ENCODE results near the gene HSD3B7. TPM values are rescaled to one million over a fixed set of nuclear protein-coding genes. Genes with fewer than 3 reads are reported as not detected.

Gene HSD3B7
- total RNA-seq, 1 donor: 26.8 TPM

GRCh38 chr16:31023252-31023602 is 38.2 kb downstream of the HSD3B7 start:
- TF ChIP-seq, protein P1, sequence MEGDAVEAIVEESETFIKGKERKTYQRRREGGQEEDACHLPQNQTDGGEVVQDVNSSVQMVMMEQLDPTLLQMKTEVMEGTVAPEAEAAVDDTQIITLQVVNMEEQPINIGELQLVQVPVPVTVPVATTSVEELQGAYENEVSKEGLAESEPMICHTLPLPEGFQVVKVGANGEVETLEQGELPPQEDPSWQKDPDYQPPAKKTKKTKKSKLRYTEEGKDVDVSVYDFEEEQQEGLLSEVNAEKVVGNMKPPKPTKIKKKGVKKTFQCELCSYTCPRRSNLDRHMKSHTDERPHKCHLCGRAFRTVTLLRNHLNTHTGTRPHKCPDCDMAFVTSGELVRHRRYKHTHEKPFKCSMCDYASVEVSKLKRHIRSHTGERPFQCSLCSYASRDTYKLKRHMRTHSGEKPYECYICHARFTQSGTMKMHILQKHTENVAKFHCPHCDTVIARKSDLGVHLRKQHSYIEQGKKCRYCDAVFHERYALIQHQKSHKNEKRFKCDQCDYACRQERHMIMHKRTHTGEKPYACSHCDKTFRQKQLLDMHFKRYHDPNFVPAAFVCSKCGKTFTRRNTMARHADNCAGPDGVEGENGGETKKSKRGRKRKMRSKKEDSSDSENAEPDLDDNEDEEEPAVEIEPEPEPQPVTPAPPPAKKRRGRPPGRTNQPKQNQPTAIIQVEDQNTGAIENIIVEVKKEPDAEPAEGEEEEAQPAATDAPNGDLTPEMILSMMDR (IDR thresholded peaks at IDR 0.05; ENCODE audit: insufficient read depth, low read depth, low read length): no peak
- DNase-seq (ENCODE audit: low read depth): no peak
- H3K4me3 ChIP-seq (ENCODE audit: low read depth, low read length): no peak overlapping the region

GRCh38 chr16:31023627-31024226 is 38.7 kb downstream of the HSD3B7 start:
- DNase-seq (ENCODE audit: low read depth): no peak
- H3K4me3 ChIP-seq (ENCODE audit: low read depth, low read length): no peak overlapping the region
- TF ChIP-seq, protein P1 (IDR thresholded peaks at IDR 0.05; ENCODE audit: insufficient read depth, low read depth, low read length): no peak

- TF ChIP-seq, protein P1 (IDR thresholded peaks at IDR 0.05; ENCODE audit: insufficient read depth, low read depth, low read length): no peak
Measured at GRCh38 chr16:31025339-31025738, 40.3 kb downstream of the HSD3B7 start.

DNA sequence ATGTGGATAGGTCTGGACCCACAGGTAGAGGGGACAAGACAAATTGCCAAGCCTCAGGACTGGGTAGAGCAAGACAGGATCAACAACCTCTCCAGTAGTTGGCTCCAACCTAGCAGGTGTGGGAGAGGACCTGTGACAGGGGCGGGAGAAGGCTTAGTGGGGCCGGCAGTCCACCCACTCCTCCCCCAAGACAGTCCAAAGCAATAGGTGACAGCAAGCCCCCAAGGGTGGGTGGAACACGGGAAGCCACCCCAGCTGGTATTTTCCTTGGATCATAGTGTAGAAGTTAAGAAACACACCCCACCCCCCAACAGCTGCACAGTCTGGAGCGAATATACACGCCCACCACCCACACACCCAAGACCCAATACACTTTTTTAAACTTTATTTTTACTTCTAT is 44.3 kb downstream of the HSD3B7 start:
- TF ChIP-seq, protein P1 (IDR thresholded peaks at IDR 0.05; ENCODE audit: insufficient read depth, low read depth, low read length): no peak
- DNase-seq (ENCODE audit: low read depth): no peak

More at GRCh38 chr16:31025339-31025738, 40.3 kb downstream of the HSD3B7 start:
- DNase-seq (ENCODE audit: low read depth): no peak
- H3K4me3 ChIP-seq (ENCODE audit: low read depth, low read length): no peak overlapping the region

DNA sequence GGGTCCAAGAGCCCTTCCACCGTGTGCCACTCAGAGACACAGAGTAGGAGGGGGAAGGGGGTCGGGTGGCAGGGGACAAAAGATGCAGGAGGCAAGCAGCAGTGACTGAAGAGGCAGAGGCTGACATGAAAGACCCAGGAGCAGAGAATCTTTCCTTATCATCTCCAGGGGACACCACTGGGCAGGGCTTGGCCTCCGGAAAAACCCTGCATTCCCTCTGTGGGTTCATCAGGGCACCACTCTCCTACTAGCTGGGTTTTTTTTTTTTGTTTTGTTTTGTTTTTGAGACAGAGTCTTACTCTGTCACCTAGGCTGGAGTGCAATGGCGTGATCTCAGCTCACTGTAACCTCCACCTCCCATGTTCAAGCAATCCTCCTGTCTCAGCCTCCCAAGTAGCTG is 46.3 kb downstream of the HSD3B7 start:
- H3K4me3 ChIP-seq (ENCODE audit: low read depth, low read length): no peak overlapping the region
- TF ChIP-seq, protein P1 (IDR thresholded peaks at IDR 0.05; ENCODE audit: insufficient read depth, low read depth, low read length): no peak
- no peak for DNase-seq (ENCODE audit: low read depth)

More for the DNA sequence above, 44.3 kb downstream of the HSD3B7 start:
- no peak overlapping the region for H3K4me3 ChIP-seq (ENCODE audit: low read depth, low read length)

DNA sequence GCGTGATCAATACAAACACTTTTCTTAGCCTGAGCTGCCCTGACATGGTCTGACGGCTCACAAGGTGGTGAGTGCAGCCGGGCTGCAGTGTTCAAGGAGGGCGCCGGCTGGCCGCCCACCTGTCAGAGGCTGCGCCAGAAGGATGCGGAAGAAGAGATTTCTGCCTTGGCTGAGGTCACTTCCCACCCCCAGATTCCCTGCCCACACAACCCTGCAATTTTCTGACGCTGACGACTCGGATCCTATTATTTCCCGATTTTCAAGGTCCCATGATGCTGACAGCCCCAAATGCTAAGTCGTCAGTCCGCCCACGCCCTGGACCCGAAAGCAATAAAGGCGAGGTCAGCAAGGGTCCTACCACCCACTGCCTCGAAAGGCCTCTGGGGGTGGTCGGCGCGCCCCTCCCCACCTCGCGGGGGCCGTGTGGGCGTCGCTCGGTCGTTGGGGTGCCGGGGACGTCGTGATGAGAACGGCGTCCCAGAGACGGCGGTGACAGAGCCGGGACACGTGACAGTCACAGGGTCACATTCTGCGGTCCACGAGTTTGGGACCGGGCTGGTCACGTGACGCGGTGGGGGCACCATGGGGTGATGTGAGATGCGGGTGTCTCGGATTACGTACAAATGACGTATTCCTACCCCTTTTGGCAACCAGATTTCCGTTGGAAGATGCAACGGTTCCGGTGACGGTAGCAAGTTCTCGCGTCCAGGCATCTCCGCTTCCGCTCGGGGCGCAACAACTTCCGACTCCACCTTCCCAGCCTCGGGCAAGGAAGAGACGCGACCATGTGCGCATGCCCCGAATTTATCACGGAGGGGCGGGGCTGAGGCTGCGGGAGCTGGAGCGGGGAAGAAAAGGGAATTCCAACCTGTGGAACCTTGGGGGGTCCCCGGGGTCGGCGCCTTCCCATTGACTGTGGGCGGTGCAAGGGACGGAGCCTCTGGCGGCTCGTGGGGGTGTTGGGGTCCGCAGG is 48.0 kb downstream of the HSD3B7 start, which contains the start of gene STX4:
Gene STX4, plus strand, starts transcription at position 823 of the 973 bp plus-strand sequence. CDS start 248 bp downstream, outside the sequence.
- DNase-seq (ENCODE audit: low read depth): peak; percentile 98
- TF ChIP-seq, protein P1 (IDR thresholded peaks at IDR 0.05; ENCODE audit: insufficient read depth, low read depth, low read length): no peak
- peak within 1 kb of the TSS; percentile 94 for H3K4me3 ChIP-seq (ENCODE audit: low read depth, low read length)
